Neural progenitor cell (in vitro differentiated cells): ENCODE data around the gene NIPAL1. TPM values are rescaled to one million over a fixed set of nuclear protein-coding genes. Genes with fewer than 3 reads are reported as not detected.

ENCODE experiments used
- DNase-seq: peaks from one replicate; pipeline ENCODE4 v3.0.0-alpha.2; 2016; ENCODE audit warnings: low spot score
- H2AFZ ChIP-seq: fragments of 200-600 bp; sonication (generic); replicated peaks from 2 replicates; pipeline ENCODE4 v1.6.1; 2016; ENCODE audit warnings: antibody characterized with exemption
- H3F3A ChIP-seq: fragments of 200-600 bp; sonication (generic); 2 replicates; pipeline ENCODE4 v1.6.1; 2016; ENCODE audit warnings: antibody characterized with exemption, low read depth
- H3K27ac ChIP-seq: fragments of 200-600 bp; sonication (generic); 2 replicates; pipeline ENCODE4 v1.5.1; 2016; ENCODE audit warnings: mild to moderate bottlenecking
- H3K27me3 ChIP-seq: fragments of 200-600 bp; sonication (generic); 2 replicates; pipeline ENCODE4 v1.6.1; 2016; ENCODE audit warnings: mild to moderate bottlenecking, moderate library complexity
- H3K36me3 ChIP-seq: fragments of 200-600 bp; sonication (generic); 2 replicates; pipeline ENCODE4 v1.5.1; 2016
- H3K4me1 ChIP-seq: fragments of 200-600 bp; sonication (generic); 2 replicates; pipeline ENCODE4 v1.6.1; 2016; ENCODE audit warnings: mixed run types
- H3K4me2 ChIP-seq: fragments of 200-600 bp; sonication (generic); 2 replicates; pipeline ENCODE4 v1.6.1; 2016
- H3K4me3 ChIP-seq: fragments of 200-600 bp; sonication (generic); 2 replicates; pipeline ENCODE4 v1.5.1; 2016
- H3K79me2 ChIP-seq: fragments of 200-600 bp; sonication (generic); 2 replicates; pipeline ENCODE4 v1.6.1; 2016; ENCODE audit warnings: low read depth
- H3K9ac ChIP-seq: fragments of 200-600 bp; sonication (generic); 2 replicates; pipeline ENCODE4 v1.6.1; 2016
- H3K9me3 ChIP-seq: fragments of 200-600 bp; sonication (generic); 2 replicates; pipeline ENCODE4 v1.5.1; 2016; ENCODE audit warnings: low read depth
- H4K20me1 ChIP-seq: fragments of 200-600 bp; sonication (generic); 2 replicates; pipeline ENCODE4 v1.6.1; 2016; ENCODE audit warnings: low read depth
- H3K27ac Mint-ChIP-seq: 3 replicates; pipeline ENCODE4 v1.8.0; 2021; ENCODE audit warnings: mixed read lengths
- H3K27me3 Mint-ChIP-seq: 2 replicates; pipeline ENCODE4 v1.8.0; 2022; ENCODE audit warnings: low read depth, mild to moderate bottlenecking, inconsistent platforms, moderate library complexity, mixed read lengths; ENCODE audit not compliant: insufficient read depth
- H3K36me3 Mint-ChIP-seq: 3 replicates; pipeline ENCODE4 v1.8.0; 2021; ENCODE audit warnings: mixed read lengths
- H3K4me1 Mint-ChIP-seq: 3 replicates; pipeline ENCODE4 v1.8.0; 2021; ENCODE audit warnings: mixed read lengths
- H3K4me3 Mint-ChIP-seq: 3 replicates; pipeline ENCODE4 v1.8.0; 2021; ENCODE audit warnings: mild to moderate bottlenecking, moderate library complexity, mixed read lengths
- H3K9me3 Mint-ChIP-seq: 3 replicates; pipeline ENCODE4 v1.8.0; 2020; ENCODE audit warnings: mixed read lengths
- CTCF ChIP-seq: fragments of 200-600 bp; sonication (generic); IDR thresholded peaks from 2 replicates; pipeline ENCODE4 v1.5.1; 2017; ENCODE audit warnings: antibody characterized with exemption, mild to moderate bottlenecking
- EZH2 ChIP-seq: fragments of 200-600 bp; sonication (generic); IDR thresholded peaks from 2 replicates; pipeline ENCODE4 v1.6.1; 2017; ENCODE audit warnings: antibody characterized with exemption, mild to moderate bottlenecking, moderate library complexity
- EZH2phosphoT487 ChIP-seq: fragments of 200-600 bp; sonication (generic); IDR thresholded peaks from 2 replicates; pipeline ENCODE4 v1.6.1; 2017; ENCODE audit warnings: antibody characterized with exemption
- total RNA-seq: library from RNA; depleted of rRNA; stranded (reverse); fragments of >200 nt; gene quantifications from 2 replicates; pipeline ENCODE4 v1.2.3, GENCODE V29; 2015; ENCODE audit warnings: low replicate concordance

The NIPAL1 gene
- total RNA-seq, 1 donor from 2014 or later = 1.2 TPM

GRCh38 chr4:48022192-48022799, 5.7 kb downstream of the NIPAL1 start:
- Mint-ChIP-seq H3K36me3 (no peaks in the 10 kb centered on the region), H3K27me3 (peaks cover 17% of the 10 kb centered on the region), H3K9me3 (no peaks in the 10 kb centered on the region), H3K4me1 (peaks cover 3% of the 10 kb centered on the region), H3K27ac (no peak overlapping the region), H3K4me3 (no peak overlapping the region)
- TF ChIP-seq CTCF (no peak), EZH2phosphoT487 (no peak), EZH2 (no peak)
- DNase-seq = no peak
- H4K20me1 ChIP-seq = no peaks in the 10 kb centered on the region
- H3K27me3 ChIP-seq = peaks cover 22% of the 10 kb centered on the region
- no peaks in the 10 kb centered on the region for H3K79me2 ChIP-seq
- H3F3A ChIP-seq = no peaks in the 10 kb centered on the region
- H3K36me3 ChIP-seq = no peaks in the 10 kb centered on the region
- H3K9ac ChIP-seq = no peak overlapping the region
- H2AFZ ChIP-seq = no peak overlapping the region
- no peaks in the 10 kb centered on the region for H3K9me3 ChIP-seq
- H3K4me1 ChIP-seq = no peaks in the 10 kb centered on the region
- H3K4me2 ChIP-seq = no peak overlapping the region
- H3K4me3 ChIP-seq = no peak overlapping the region
- no peak overlapping the region for H3K27ac ChIP-seq

GRCh38 chr4:48024522-48024921, 8.0 kb downstream of the NIPAL1 start:
- H2AFZ ChIP-seq = no peak overlapping the region
- H3F3A ChIP-seq = no peaks in the 10 kb centered on the region
- Mint-ChIP-seq H3K36me3 (no peaks in the 10 kb centered on the region), H3K27ac (no peak overlapping the region), H3K9me3 (no peaks in the 10 kb centered on the region), H3K4me3 (no peak overlapping the region), H3K27me3 (peaks cover 3% of the 10 kb centered on the region), H3K4me1 (no peaks in the 10 kb centered on the region)
- H3K4me3 ChIP-seq = no peak overlapping the region
- no peaks in the 10 kb centered on the region for H3K27me3 ChIP-seq
- no peak overlapping the region for H3K27ac ChIP-seq
- TF ChIP-seq EZH2 (no peak), CTCF (no peak), EZH2phosphoT487 (no peak)
- no peak for DNase-seq
- H3K4me1 ChIP-seq = peaks cover under 1% of the 10 kb centered on the region
- H3K4me2 ChIP-seq = no peak overlapping the region
- H4K20me1 ChIP-seq = no peaks in the 10 kb centered on the region
- H3K9ac ChIP-seq = no peak overlapping the region
- no peaks in the 10 kb centered on the region for H3K79me2 ChIP-seq
- no peaks in the 10 kb centered on the region for H3K9me3 ChIP-seq
- H3K36me3 ChIP-seq = no peaks in the 10 kb centered on the region

- no peak overlapping the region for H3K4me3 Mint-ChIP-seq
- no peaks in the 10 kb centered on the region for H3K4me1 Mint-ChIP-seq
- no peaks in the 10 kb centered on the region for H3K79me2 ChIP-seq
- H2AFZ ChIP-seq = no peak overlapping the region
- peaks cover 6% of the 10 kb centered on the region for H3K4me1 ChIP-seq
- no peak overlapping the region for H3K27ac Mint-ChIP-seq
- no peak overlapping the region for H3K27ac ChIP-seq
- TF ChIP-seq CTCF (no peak), EZH2phosphoT487 (no peak), EZH2 (no peak)
- H3K36me3 Mint-ChIP-seq = no peaks in the 10 kb centered on the region
- no peak overlapping the region for H3K4me2 ChIP-seq
- H3K4me3 ChIP-seq = no peak overlapping the region
- no peaks in the 10 kb centered on the region for H3K9me3 Mint-ChIP-seq
- DNase-seq = no peak
- H4K20me1 ChIP-seq = no peaks in the 10 kb centered on the region
- H3K36me3 ChIP-seq = no peaks in the 10 kb centered on the region
- H3K27me3 ChIP-seq = no peaks in the 10 kb centered on the region
- H3K9ac ChIP-seq = no peak overlapping the region
- H3F3A ChIP-seq = peaks cover 1% of the 10 kb centered on the region
- H3K27me3 Mint-ChIP-seq = peaks cover 3% of the 10 kb centered on the region
- H3K9me3 ChIP-seq = no peaks in the 10 kb centered on the region
Measured at GRCh38 chr4:48025005-48025404, 8.4 kb downstream of the NIPAL1 start.
